D721Med (cell line): ENCODE data around the gene MAP4.

Experiments
- DNase-seq: peaks from one replicate; pipeline ENCODE4 v3.0.0; 2011; ENCODE audit warnings: low spot score; ENCODE audit not compliant: insufficient read length
- FAIRE-seq: peaks from 2 replicates; lab custom pipeline; 2011; peaks lifted over from hg19 to GRCh38; lab: Jason Lieb, UNC
- TF ChIP-seq, protein P1 (sequence below): IDR thresholded peaks from 2 replicates; pipeline ENCODE4 v1.5.1; 2012; ENCODE audit warnings: mild to moderate bottlenecking, control low read depth; ENCODE audit not compliant: insufficient read depth; ENCODE audit errors: missing control alignments

MAP4 gene

DNA sequence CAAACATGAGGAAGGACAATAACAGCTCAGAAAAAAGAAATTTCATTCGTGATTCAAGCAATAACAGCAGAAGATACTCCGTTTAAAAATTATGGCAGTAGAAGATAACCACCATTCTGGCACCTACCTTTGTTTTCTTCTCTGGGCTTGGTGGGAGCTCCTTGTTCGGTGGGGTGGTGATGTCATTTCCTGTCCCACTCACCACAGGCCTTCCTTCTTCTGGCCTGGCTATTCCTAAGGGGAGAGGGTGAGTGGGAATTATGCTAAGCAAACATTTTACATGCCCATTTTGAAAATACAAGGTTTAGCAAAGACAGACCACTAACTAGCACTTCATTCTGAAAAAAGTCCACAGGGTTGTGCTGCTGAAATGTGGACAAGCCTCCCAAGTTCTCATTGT lies 138.9 kb downstream of the MAP4 start:
- TF ChIP-seq, protein P1, sequence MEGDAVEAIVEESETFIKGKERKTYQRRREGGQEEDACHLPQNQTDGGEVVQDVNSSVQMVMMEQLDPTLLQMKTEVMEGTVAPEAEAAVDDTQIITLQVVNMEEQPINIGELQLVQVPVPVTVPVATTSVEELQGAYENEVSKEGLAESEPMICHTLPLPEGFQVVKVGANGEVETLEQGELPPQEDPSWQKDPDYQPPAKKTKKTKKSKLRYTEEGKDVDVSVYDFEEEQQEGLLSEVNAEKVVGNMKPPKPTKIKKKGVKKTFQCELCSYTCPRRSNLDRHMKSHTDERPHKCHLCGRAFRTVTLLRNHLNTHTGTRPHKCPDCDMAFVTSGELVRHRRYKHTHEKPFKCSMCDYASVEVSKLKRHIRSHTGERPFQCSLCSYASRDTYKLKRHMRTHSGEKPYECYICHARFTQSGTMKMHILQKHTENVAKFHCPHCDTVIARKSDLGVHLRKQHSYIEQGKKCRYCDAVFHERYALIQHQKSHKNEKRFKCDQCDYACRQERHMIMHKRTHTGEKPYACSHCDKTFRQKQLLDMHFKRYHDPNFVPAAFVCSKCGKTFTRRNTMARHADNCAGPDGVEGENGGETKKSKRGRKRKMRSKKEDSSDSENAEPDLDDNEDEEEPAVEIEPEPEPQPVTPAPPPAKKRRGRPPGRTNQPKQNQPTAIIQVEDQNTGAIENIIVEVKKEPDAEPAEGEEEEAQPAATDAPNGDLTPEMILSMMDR, result no peak
- FAIRE-seq, result no peak

DNA sequence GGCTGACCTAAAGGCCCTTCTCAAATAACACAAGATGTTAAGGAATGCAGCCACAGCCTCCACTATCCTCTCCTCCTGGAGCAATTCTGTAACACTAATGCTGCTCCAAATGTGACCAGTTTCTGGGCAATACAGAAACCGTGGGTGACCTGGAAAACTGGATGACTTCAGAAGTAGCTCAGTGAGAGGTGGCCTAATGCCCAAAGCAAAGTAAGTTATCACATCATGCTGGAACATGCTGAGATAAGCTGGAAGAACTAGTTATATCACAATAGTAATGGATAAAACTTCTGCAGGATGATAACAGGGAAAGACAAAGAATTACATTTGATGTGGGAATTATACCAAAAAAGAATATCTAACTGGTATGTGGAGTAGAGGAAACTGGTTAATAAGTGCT lies 141.3 kb downstream of the MAP4 start:
- TF ChIP-seq, protein P1, result no peak
- FAIRE-seq (no peak), DNase-seq (no peak)

More for the DNA sequence above, 138.9 kb downstream of the MAP4 start:
- DNase-seq, result no peak

DNA sequence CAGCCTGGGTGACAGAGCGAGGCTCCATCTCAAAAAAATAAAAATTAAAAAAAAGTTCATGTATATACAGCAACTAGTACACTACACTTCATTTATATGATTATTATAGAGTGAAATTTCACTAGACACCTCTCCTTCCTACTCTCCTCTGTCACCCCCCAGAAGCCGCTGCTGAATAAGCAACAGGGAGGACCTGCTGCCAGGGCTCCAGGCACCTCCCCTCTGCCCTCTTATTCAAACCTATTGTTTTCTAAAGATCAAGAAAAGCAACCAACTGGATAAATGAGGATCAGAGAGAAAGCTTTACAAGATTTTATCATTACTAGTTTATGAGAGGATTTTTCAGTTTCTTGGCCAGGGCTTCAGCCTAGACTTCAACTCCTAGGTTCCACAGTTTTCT lies 141.8 kb downstream of the MAP4 start:
- DNase-seq, result no peak

DNA sequence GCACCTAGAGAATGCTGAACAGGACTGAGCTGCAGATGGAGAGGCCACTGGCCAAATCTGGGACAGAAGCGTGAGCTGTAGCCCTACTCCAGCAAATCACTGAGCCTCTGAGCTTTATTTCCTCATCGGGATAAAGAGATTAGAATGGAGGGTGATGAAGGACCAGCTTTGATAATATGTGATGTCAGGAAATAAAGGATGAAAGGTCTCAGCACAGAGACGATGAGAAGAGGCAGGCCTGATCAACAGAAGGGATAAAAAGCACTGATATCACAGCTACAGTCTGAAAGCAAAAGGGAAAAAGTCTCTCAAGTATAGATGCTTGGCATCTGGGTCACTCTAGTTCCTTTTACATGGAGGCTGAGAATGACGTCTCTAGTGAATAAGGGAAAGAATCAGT lies 143.3 kb downstream of the MAP4 start:
- DNase-seq, result no peak
- peak; percentile 58 for FAIRE-seq
- TF ChIP-seq, protein P1, result no peak

More for the DNA sequence above, 141.8 kb downstream of the MAP4 start:
- TF ChIP-seq, protein P1, result no peak
- FAIRE-seq, result no peak

DNA sequence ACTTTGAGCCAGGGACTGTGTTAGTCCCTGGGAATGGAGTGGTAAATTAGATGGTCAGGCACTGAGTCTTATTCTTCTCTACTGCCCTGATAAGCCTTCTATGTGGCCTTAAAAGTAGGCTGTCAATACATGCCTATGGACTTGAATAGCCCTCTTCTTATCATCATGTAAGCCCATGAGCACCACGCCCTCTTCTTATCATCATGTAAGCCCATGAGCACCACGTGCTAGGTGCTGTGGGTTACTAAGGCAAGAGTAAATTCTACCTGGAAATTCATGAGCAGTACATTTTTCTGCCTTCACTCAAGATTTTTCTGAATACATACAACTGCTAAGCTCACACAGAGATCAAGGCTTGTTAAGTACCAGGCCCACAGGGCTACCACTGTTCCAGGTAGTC lies 144.8 kb downstream of the MAP4 start:
- DNase-seq (no peak), FAIRE-seq (peak; percentile 11)

DNA sequence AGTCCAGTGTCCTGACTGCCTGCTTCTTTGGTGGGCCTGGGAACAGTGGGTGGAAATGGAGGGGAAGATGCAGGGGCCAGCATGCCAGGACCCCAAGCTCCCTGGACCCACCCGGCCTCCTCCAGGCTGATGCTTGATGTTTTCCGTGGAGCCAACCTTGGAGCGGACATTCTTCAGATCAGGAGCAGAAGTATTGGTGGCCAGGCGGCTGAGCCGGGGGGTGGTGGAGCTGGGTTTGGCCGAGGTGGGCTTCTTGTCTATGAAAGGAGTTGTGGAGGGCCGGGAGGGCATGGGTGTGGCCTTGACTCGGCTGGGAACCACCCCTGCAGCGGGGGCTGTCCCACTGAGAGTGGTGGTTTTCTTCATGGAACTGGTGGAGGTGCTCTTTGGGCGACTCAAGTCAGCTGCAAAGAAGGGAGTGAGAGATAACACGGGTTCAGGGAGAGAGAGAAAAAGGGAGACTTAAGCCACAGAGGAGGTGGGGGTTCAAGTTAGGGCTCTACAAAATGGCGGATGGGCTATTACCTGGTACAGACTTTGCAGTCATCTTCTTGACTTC lies 145.4 kb downstream of the MAP4 start:
- DNase-seq (no peak), FAIRE-seq (no peak)
- TF ChIP-seq, protein P1, result no peak

More for the DNA sequence above, 144.8 kb downstream of the MAP4 start:
- TF ChIP-seq, protein P1, result no peak

DNA sequence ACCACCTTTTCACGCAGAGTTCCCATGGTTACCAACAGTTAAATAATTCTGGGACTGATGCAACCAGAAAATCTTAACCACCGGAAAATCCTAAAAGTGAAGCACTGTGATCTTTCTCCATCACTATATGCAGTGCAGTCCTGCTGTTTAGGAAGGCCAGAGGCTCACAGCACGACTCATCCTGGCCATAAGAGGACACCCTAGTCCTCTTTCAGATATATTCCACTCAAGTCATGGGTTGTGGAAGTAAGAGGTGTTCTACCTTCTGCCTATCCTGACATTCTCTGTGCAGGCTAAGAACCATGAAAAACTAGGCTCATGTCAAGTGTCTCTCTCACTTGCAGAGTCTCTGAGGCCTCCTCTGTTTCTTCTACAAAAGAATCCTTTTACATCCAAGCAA lies 146.1 kb downstream of the MAP4 start:
- TF ChIP-seq, protein P1, result no peak
- DNase-seq (no peak), FAIRE-seq (no peak)
